Stimulated activated CD8-positive, alpha-beta memory T cell treated with anti-CD3 and anti-CD28 coated beads, Interleukin-12 subunit alpha, Interleukin-12 subunit beta, amount 100 ng/mL, for 24 hours (primary cell): ENCODE results near the gene ATP2A1.
"Not testable (repeated sequence)": the region's sequence is repeated elsewhere in the genome, so short reads cannot be mapped to it uniquely, and the experiment has no call there.

Experiments
- DNase-seq: peaks from one replicate; pipeline ENCODE4 v3.0.0-alpha.2; 2020; ENCODE audit errors: extremely low read depth

The ATP2A1 gene

DNA sequence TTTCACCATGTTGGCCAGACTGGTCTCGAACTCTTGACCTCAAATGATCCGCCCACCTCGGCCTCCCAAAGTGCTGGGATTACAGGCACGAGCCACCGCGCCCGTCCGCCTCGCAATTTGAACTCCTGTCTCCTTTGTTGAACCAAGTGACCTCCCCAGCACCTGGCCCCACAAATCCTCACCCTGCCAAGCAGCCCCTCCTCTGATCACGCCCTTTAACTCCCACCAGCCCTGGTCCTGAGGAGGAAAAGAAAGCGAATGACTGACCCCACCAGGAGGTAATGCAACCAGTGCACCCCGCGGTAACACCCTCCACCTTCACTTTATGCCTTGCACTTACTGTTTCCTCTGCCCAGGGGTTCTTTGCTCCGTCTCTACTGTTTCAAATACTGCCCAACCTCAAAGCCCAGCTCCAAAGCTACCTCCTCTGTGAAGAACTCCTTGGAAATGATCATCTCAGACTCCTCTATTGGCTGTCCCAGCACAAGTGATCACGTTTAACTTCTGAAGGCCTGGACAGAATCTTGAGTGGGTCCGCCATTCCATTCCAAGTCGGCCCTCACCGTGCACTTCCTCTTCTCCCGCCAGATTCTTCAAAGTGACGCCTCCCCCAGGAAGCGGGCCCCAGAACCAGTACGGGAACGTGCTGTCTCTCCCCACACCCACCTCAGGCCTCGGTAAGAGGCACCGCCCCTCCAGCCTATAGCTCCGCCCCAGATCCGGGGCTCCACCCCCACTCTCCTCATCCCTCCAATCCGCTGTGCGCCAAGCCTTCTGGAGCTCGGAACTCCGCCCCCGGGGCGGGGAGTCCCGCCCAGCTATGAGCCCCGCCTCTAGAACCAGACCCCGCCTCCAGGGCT is 57.9 kb downstream of the ATP2A1 start:
- DNase-seq = peak; percentile 56

GRCh38 chr16:28936784-28937155 is 58.5 kb downstream of the ATP2A1 start:
- DNase-seq = no peak

- no peak for DNase-seq
Observed at GRCh38 chr16:28937222-28937876, 59.1 kb downstream of the ATP2A1 start.

DNA sequence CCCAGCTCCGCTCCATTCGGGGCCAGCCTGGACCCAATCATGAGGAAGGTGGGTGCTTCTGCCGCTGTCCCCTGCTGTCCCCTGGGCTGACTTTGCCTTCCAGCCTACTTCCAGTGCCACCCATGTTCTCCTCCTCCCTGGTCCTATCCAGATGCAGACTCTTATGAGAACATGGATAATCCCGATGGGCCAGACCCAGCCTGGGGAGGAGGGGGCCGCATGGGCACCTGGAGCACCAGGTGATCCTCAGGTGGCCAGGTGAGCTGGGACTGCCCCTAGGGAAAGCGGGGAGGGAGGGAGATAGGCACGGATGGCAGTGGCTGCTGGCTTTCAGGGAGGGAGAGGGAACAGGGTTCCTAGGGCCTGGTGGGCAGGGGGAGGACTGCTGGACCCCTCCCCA is 60.4 kb downstream of the ATP2A1 start:
- no peak for DNase-seq

GRCh38 chr16:28939825-28940224 is 61.5 kb downstream of the ATP2A1 start:
- DNase-seq = not testable (repeated sequence)

GRCh38 chr16:28943281-28943680 is 65.0 kb downstream of the ATP2A1 start:
- DNase-seq = no peak

DNA sequence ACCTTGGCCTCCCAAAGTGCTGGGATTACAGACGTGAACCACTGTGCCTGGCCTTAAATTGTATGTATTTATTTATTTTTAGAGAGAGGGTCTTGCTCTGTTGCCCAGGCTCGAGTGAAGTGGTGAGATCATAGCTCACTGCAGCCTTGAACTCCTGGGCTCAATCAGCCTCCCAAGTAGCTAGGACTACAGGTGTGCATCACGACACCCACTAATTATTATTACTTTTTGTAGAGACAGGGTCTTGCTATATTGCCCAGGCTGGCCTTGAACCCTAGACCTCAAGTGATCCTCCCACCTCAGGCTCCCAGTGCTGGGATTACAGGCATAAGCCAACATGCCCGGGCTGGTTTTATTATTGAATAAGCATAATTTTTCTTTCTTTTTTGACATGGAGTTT is 68.4 kb downstream of the ATP2A1 start:
- DNase-seq = no peak

- DNase-seq = peak; percentile 99
Observed at GRCh38 chr16:28950648-28951409, 72.5 kb downstream of the ATP2A1 start, which contains the start of gene NFATC2IP. NFATC2IP (plus strand) TSS chr16:28950937; CDS start chr16:28951012, 75 bp downstream.

- DNase-seq = no peak
Observed at GRCh38 chr16:28951410-28951943, 73.2 kb downstream of the ATP2A1 start.
